Left ventricle myocardium inferior (tissue), 1 donor: Measurements from ENCODE around the gene SDK1. TPM values are rescaled to one million over a fixed set of nuclear protein-coding genes. Genes with fewer than 3 reads are reported as not detected.

Source experiments
- DNase-seq: peaks from one replicate; pipeline ENCODE4 v3.0.0-alpha.2; 2020
- H3K27ac ChIP-seq: fragments of 200-600 bp; replicated peaks from 2 replicates; pipeline ENCODE4 v1.8.0; 2021
- H3K27me3 ChIP-seq: fragments of 200-600 bp; 2 replicates; pipeline ENCODE4 v1.8.0; 2021; ENCODE audit warnings: low read depth
- H3K36me3 ChIP-seq: fragments of 200-600 bp; 2 replicates; pipeline ENCODE4 v1.8.0; 2021
- H3K4me1 ChIP-seq: fragments of 200-600 bp; 2 replicates; pipeline ENCODE4 v1.8.0; 2021
- H3K4me3 ChIP-seq: fragments of 200-600 bp; 2 replicates; pipeline ENCODE4 v1.8.0; 2021; ENCODE audit warnings: mild to moderate bottlenecking, moderate library complexity
- H3K9me3 ChIP-seq: fragments of 200-600 bp; replicated peaks from 2 replicates; pipeline ENCODE4 v1.8.0; 2021
- CTCF ChIP-seq: fragments of 200-600 bp; IDR thresholded peaks from 2 replicates; pipeline ENCODE4 v1.8.0; 2021; ENCODE audit warnings: antibody characterized with exemption, mild to moderate bottlenecking, borderline replicate concordance
- intact Hi-C: fragments of 100-400 bp; cut with micrococcal nuclease; formaldehyde crosslinking; loops from one replicate; pipeline ENCODE4 v1.11.0; 2022
- total RNA-seq: library from RNA; stranded (reverse); fragmentation: NEBNext Ultra II Directional; extraction: Animal tissue kit (Norgen Biotek cat#: 25700); gene quantifications from one replicate; pipeline ENCODE4 v1.2.1, GENCODE V29; 2021
- donor health status: DM: no; HTN: yes; CAD: no; lungs with severe emphysema.

Gene SDK1
- total RNA-seq, 1 donor from 2014 or later: 1.3 TPM

DNA sequence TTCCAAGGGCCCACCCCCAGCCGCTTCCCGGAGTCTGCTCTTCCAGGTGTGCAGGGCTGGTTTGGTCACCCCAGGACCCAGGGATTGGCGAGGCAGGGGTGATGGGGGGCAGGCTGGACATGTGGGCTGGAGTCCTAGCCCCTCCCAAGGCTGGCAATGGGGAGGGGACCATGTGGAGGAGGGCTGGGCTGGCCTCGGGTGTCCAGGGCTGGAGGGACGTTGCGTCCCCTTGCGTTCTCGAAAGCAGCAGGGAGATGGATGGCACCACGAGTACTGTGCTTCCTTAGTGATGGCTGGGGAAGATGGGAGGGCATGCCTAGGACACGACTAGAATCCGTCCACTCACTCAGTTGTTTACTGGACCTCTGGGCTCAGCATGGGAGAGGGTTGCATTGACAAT, 848.6 kb downstream of the SDK1 start:
- Histone ChIP-seq H3K4me3 (no peak overlapping the region), H3K4me1 (no peaks in the 10 kb centered on the region), H3K36me3 (no peaks in the 10 kb centered on the region), H3K27me3 (peaks cover 21% of the 10 kb centered on the region), H3K27ac (no peak overlapping the region), H3K9me3 (no peaks in the 10 kb centered on the region)
- TF ChIP-seq CTCF: no peak
- DNase-seq: no peak
- intact Hi-C loops: no loop called here

DNA sequence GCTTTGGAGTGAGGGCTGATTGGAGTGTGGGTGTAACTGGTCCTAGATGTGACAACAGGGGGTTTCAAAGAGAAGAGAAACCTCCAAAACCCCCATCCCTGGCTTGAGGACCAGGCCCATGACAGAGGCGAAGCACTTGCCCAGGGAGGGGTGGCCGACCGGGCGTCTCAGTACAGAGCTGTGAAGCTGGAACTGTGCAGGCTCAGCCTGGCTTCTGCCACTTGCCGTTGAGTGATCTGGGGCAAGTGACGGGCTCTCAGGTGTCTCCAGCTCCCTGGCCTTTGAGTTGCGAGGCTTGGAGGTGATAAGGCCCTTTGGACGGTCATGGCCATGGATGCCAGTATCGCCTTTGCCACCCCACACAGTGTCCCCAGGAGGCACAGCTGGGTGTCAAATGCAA, 849.7 kb downstream of the SDK1 start:
- no peak for TF ChIP-seq CTCF
- Histone ChIP-seq H3K4me1 (no peaks in the 10 kb centered on the region), H3K27me3 (peaks cover 10% of the 10 kb centered on the region), H3K4me3 (no peak overlapping the region), H3K27ac (no peak overlapping the region), H3K36me3 (no peaks in the 10 kb centered on the region), H3K9me3 (no peaks in the 10 kb centered on the region)
- no peak for DNase-seq
- intact Hi-C loops: no loop called here

DNA sequence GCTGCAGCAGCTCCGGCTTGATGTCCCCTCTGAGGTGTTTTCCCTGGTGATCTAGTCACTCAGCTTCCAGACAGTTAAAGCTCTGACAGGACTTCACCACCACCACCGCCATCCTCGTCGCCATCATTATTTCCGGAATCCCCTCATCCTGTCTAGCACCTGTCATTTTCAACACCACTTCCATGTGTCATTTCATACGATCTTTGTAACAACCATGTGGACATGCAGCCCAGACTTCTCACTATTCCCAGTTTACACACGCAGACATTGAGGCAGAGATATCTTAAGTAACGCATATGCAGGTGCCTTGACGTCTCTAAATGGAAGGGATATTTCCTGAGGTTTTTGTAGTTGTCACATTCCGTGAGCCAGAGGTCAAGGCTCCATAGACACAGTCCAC, 850.5 kb downstream of the SDK1 start:
- Histone ChIP-seq H3K27ac (no peak overlapping the region), H3K36me3 (no peaks in the 10 kb centered on the region), H3K9me3 (no peaks in the 10 kb centered on the region), H3K4me3 (no peak overlapping the region), H3K27me3 (peaks cover 4% of the 10 kb centered on the region), H3K4me1 (no peaks in the 10 kb centered on the region)
- no peak for DNase-seq
- intact Hi-C loops: no loop called here
- TF ChIP-seq CTCF: no peak

GRCh38 chr7:4151926-4152549, 851.0 kb downstream of the SDK1 start:
- H3K9me3 ChIP-seq: no peaks in the 10 kb centered on the region
- H3K4me3 ChIP-seq: no peak overlapping the region
- intact Hi-C loops: no loop called here
- H3K36me3 ChIP-seq: no peaks in the 10 kb centered on the region
- peaks cover 4% of the 10 kb centered on the region for H3K27me3 ChIP-seq
- H3K4me1 ChIP-seq: no peaks in the 10 kb centered on the region
- H3K27ac ChIP-seq: no peak overlapping the region
- no peak for TF ChIP-seq CTCF
- no peak for DNase-seq

DNA sequence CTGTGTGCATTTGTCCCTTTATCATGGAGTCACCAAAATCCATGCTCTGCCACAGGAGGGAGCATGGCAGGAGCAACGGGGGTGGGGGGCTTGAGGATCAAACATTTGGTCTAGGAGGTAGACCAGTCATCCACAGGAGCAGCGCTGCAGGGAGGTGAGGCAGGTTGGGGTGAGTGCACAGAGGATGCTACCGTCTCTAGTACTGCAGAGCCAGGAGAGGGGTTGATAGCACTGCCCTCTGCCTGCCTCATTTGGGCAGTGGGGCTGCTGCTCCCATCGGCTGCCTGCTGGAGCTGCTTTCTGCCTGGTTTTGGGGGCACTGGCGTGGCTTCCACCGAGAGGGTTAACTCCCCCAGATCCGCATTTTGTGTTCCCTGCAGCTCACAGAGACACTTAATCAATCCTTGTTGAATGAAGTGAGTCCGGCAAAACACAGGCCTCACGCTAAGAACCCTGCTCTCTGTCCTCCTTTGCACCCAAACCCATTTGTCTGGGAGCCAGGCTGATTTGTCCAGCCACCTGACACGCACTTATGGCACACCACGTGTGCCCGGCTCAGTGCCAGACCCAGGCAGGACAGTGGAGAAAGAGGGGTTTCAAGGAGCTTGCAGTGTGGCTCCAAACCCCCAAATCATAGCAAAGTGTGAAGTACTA, 854.0 kb downstream of the SDK1 start:
- no peak overlapping the region for H3K4me3 ChIP-seq
- intact Hi-C loops: no loop called here

More for the DNA sequence above, 854.0 kb downstream of the SDK1 start:
- peaks cover 4% of the 10 kb centered on the region for H3K4me1 ChIP-seq
- H3K27ac ChIP-seq: no peak overlapping the region
- no peaks in the 10 kb centered on the region for H3K36me3 ChIP-seq
- no peaks in the 10 kb centered on the region for H3K9me3 ChIP-seq
- no peaks in the 10 kb centered on the region for H3K27me3 ChIP-seq
- no peak for DNase-seq
- no peak for TF ChIP-seq CTCF
